Measurements from ENCODE around the gene SUSD6.

Gene SUSD6

DNA sequence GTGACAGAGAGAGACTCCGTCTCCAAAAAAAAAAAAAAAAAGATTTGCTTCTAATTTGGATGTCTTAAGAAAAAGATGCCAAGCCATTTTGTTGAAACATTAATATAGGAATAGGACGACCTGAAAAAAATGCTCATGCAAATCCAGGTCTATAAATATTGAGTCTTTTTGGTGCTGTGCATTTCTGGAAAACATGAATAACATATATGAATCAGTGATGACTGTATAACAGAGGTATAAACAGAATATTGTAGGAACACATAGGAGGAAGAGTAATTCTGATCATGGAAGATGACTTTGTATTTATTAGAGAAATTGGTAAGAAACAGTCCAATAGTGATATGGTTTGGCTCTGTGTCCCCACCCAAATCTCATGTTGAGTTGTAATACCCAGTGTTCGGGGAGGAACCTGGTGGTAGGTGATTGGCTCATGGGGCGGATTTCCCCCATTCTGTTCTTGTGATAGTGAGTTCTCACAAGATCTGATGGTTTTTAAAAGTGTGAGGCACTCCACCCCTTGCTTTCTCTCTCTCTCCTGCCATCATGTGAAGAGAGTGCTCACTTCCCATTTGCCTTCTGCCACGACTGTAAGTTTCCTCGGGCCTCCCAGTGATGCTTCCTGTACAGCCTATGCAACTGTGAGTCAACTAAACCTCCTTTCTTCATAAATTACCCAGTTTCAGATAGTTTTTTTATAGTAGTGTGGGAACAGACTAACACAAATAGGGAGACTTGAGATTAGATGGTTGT lies 152.5 kb downstream of the SUSD6 start:
- peaks cover 7 to 12% of the 10 kb centered on the region in 2 donors for H3K36me3 ChIP-seq (replicated peaks in 1 of 2; ENCODE audit: control insufficient read depth in 2 of 2, insufficient read depth in 2 of 2, low read length in 2 of 2)
- H2AFZ ChIP-seq (ENCODE audit: low read length): no peak overlapping the region
- H3K9me3 ChIP-seq (replicated peaks in 1 of 2; ENCODE audit: control insufficient read depth in 2 of 2, insufficient read depth in 1 of 2, low read depth in 1 of 2, low read length in 2 of 2): peaks cover 0 to 6% of the 10 kb centered on the region in 2 donors
- no peak for DNase-seq (ENCODE audit: low spot score)
- H3K79me1 ChIP-seq (ENCODE audit: low read depth, low read length): no peaks in the 10 kb centered on the region
- no peak overlapping the region for H3K18ac ChIP-seq (ENCODE audit: low read length)
- H2BK12ac ChIP-seq (ENCODE audit: low read length): no peak overlapping the region
- no peak overlapping the region for H2AK5ac ChIP-seq (ENCODE audit: low read depth, low read length)
- H3K27me3 ChIP-seq (ENCODE audit: control insufficient read depth in 3 of 3, insufficient read depth in 3 of 3, low read depth in 1 of 3, low read length in 3 of 3): peaks cover 0 to 1% (median 0%) of the 10 kb centered on the region in 3 experiments
- H3K4me3 ChIP-seq (ENCODE audit: low read length in 2 of 2): no peak overlapping the region
- H3K4me2 ChIP-seq (ENCODE audit: insufficient read depth, low read length, poor library complexity, severe bottlenecking): no peak overlapping the region
- no peak overlapping the region for H3K4ac ChIP-seq (ENCODE audit: low read length)
- no peak overlapping the region for H2BK120ac ChIP-seq (ENCODE audit: low read depth, low read length)
- no peak overlapping the region for H3K27ac ChIP-seq (replicated peaks; ENCODE audit: low read length)
- no peak overlapping the region for H2BK15ac ChIP-seq (ENCODE audit: low read length)
- H4K91ac ChIP-seq (ENCODE audit: low read depth, low read length, poor library complexity): no peak overlapping the region
- no peak overlapping the region for H3K23ac ChIP-seq (ENCODE audit: low read depth, low read length, poor library complexity)
- no CpG with 5 or more reads among the region's 6 CpGs for WGBS, 2 donors (ENCODE audit: extremely low coverage in 2 of 2, insufficient read length in 2 of 2, insufficient replicate concordance in 1 of 2)
- no peak overlapping the region for H3K14ac ChIP-seq (ENCODE audit: low read length)
- no peak overlapping the region for H3K9ac ChIP-seq (ENCODE audit: low read depth, low read length, poor library complexity)
- no peak overlapping the region for H2BK5ac ChIP-seq (ENCODE audit: low read length)
- no peak overlapping the region for H4K8ac ChIP-seq (ENCODE audit: low read depth, low read length)
- peaks cover 3 to 8% of the 10 kb centered on the region in 2 donors for H3K4me1 ChIP-seq (ENCODE audit: control insufficient read depth in 2 of 2, insufficient read depth in 1 of 2, low read depth in 1 of 2, low read length in 2 of 2)
